K562 (cell line): ENCODE results near the gene CPTP. TPM values are rescaled to one million over a fixed set of nuclear protein-coding genes. Genes with fewer than 3 reads are reported as not detected.

Experiments
- BHLHE40 ChIP-seq: IDR thresholded peaks from 2 replicates; pipeline ENCODE4 v1.6.1; 2011; ENCODE audit warnings: low read length, improper control_type of control experiment
- CEBPB ChIP-seq: fragments of 450-650 bp; IDR thresholded peaks from 2 replicates; pipeline ENCODE4 v1.6.1; 2016; ENCODE audit warnings: missing genetic modification characterization, missing compliant biosample characterization
- EGR1 ChIP-seq: fragments of 450-650 bp; conservative IDR thresholded peaks from 2 replicates; pipeline ENCODE4 v1.6.1; 2017; ENCODE audit warnings: mild to moderate bottlenecking
- ELF4 ChIP-seq: fragments of 450-650 bp; formaldehyde crosslinking; IDR thresholded peaks from 2 replicates; pipeline ENCODE4 v1.4.0; 2022; ENCODE audit warnings: missing genetic modification characterization
- FUS ChIP-seq: fragments of 200-400 bp; formaldehyde crosslinking; optimal IDR thresholded peaks from 2 replicates; pipeline ENCODE3; 2017; ENCODE audit warnings: low read depth, low read length
- HIVEP1 ChIP-seq: fragments of 250-450 bp; sonication (Bioruptor Pico); IDR thresholded peaks from 2 replicates; pipeline ENCODE4 v1.4.0; 2020; ENCODE audit warnings: mild to moderate bottlenecking
- KAT7 ChIP-seq: sonication (generic); formaldehyde crosslinking; IDR thresholded peaks from 2 replicates; pipeline ENCODE4 v1.8.0; 2022; ENCODE audit warnings: missing genetic modification reagents, mild to moderate bottlenecking, borderline replicate concordance
- KDM5B ChIP-seq: fragments of 200-600 bp; sonication (generic); IDR thresholded peaks from 2 replicates; pipeline ENCODE4 v1.6.1; 2012; ENCODE audit warnings: low read depth, mild to moderate bottlenecking, moderate library complexity, low read length, control low read depth, inconsistent platforms; ENCODE audit not compliant: insufficient replicate concordance
- NRF1 ChIP-seq, 2 experiments: fragments of 450-650 bp; IDR thresholded peaks in 1 of 2; conservative IDR thresholded peaks in 1 of 2; 2 replicates each; pipeline ENCODE4 v1.6.1; 2014; ENCODE audit warnings: mild to moderate bottlenecking in 2 of 2
- SAFB ChIP-seq: fragments of 200-400 bp; formaldehyde crosslinking; IDR thresholded peaks from 2 replicates; pipeline ENCODE4 v1.6.1; 2017; ENCODE audit warnings: low read depth, low read length, borderline replicate concordance
- SAP30 ChIP-seq: fragments of 200-600 bp; sonication (generic); IDR thresholded peaks from 2 replicates; pipeline ENCODE4 v1.6.1; 2012; ENCODE audit warnings: borderline replicate concordance, low read depth, mild to moderate bottlenecking, moderate library complexity, low read length, control low read depth, inconsistent platforms; ENCODE audit not compliant: insufficient read depth, poor library complexity, severe bottlenecking
- SIN3A ChIP-seq, 2 experiments: fragments of 150-350 bp in 1 of 2; IDR thresholded peaks; 2 replicates each; pipeline ENCODE4 v1.6.1; 2011 to 2016; ENCODE audit warnings: borderline replicate concordance in 2 of 2, low read depth in 2 of 2, low read length in 2 of 2, mild to moderate bottlenecking in 2 of 2, moderate library complexity in 2 of 2; ENCODE audit not compliant: control insufficient read depth in 1 of 2
- TGIF2 ChIP-seq: sonication (generic); formaldehyde crosslinking; IDR thresholded peaks from 2 replicates; pipeline ENCODE4 v1.8.1; 2022; ENCODE audit warnings: mild to moderate bottlenecking, missing genetic modification reagents, moderate library complexity
- THAP7 ChIP-seq: fragments of 250-450 bp; sonication (Bioruptor Pico); IDR thresholded peaks from 2 replicates; pipeline ENCODE4 v1.5.0; 2021
- ZBTB7A ChIP-seq: IDR thresholded peaks from 2 replicates; pipeline ENCODE4 v1.6.1; 2011; ENCODE audit warnings: low read depth, mild to moderate bottlenecking, low read length, moderate library complexity, borderline replicate concordance; ENCODE audit not compliant: control insufficient read depth
- polyA plus RNA-seq, 8 experiments: library from polyadenylated mRNA; depleted of rRNA in 4 of 8; stranded (reverse) in 5 of 8; unstranded in 3 of 8; fragments of >200 nt; fragmentation: Nextera tagmentation in 2 of 8; fragmentation: Illumina TruSeq in 1 of 8; extraction: Ambion mirVana in 2 of 8; extraction: Trizol in 1 of 8; gene quantifications; 2 replicates each; pipeline versions ENCODE4 v1.2.1 to v1.2.3, GENCODE V29; 2011 to 2014; ENCODE audit warnings: inconsistent platforms in 1 of 8, missing spikeins in 1 of 8
- total RNA-seq, 7 experiments: library from RNA; depleted of rRNA in 6 of 7; stranded (reverse); fragments of >200 nt in 6 of 7; fragmentation: Illumina TruSeq in 2 of 7; extraction: Trizol in 2 of 7; gene quantifications; 2 replicates each; pipeline versions ENCODE4 v1.2.1 to v1.2.3, GENCODE V29; 2011 to 2021; ENCODE audit warnings: low replicate concordance in 1 of 7
- TF ChIP-seq, protein P1 (sequence below), 2 experiments: fragments of 450-650 bp in 1 of 2; sonication (generic) in 1 of 2; formaldehyde crosslinking in 1 of 2; IDR thresholded peaks; 2 replicates each; pipeline versions ENCODE4 v1.7.1 to v1.9.0; 2016 to 2022; ENCODE audit warnings: inconsistent platforms in 1 of 2, mild to moderate bottlenecking in 1 of 2, missing genetic modification reagents in 1 of 2

CPTP gene
- total and polyA plus RNA-seq, 9 of the 15 experiments (the other 6 are each of a cell fraction or from before 2014, with no cell fraction given), result 0.11 to 25.8 (median 3.5) TPM

- TF ChIP-seq EGR1, result peak; percentile 90
- TF ChIP-seq, protein P1, sequence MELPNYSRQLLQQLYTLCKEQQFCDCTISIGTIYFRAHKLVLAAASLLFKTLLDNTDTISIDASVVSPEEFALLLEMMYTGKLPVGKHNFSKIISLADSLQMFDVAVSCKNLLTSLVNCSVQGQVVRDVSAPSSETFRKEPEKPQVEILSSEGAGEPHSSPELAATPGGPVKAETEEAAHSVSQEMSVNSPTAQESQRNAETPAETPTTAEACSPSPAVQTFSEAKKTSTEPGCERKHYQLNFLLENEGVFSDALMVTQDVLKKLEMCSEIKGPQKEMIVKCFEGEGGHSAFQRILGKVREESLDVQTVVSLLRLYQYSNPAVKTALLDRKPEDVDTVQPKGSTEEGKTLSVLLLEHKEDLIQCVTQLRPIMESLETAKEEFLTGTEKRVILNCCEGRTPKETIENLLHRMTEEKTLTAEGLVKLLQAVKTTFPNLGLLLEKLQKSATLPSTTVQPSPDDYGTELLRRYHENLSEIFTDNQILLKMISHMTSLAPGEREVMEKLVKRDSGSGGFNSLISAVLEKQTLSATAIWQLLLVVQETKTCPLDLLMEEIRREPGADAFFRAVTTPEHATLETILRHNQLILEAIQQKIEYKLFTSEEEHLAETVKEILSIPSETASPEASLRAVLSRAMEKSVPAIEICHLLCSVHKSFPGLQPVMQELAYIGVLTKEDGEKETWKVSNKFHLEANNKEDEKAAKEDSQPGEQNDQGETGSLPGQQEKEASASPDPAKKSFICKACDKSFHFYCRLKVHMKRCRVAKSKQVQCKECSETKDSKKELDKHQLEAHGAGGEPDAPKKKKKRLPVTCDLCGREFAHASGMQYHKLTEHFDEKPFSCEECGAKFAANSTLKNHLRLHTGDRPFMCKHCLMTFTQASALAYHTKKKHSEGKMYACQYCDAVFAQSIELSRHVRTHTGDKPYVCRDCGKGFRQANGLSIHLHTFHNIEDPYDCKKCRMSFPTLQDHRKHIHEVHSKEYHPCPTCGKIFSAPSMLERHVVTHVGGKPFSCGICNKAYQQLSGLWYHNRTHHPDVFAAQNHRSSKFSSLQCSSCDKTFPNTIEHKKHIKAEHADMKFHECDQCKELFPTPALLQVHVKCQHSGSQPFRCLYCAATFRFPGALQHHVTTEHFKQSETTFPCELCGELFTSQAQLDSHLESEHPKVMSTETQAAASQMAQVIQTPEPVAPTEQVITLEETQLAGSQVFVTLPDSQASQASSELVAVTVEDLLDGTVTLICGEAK (IDR thresholded peaks at IDR 0.05), result 0 out of 2 replicates have a peak, but pooled peaks have one; percentile 35
- TF ChIP-seq, protein P1 (CRISPR knock-in tag; IDR thresholded peaks at IDR 0.05), result no peak
- TF ChIP-seq ELF4, result no peak
- no peak for TF ChIP-seq HIVEP1 (CRISPR knock-in tag)
- TF ChIP-seq FUS, result peak; percentile 3
- TF ChIP-seq SAFB, result peak; percentile 81
- 0 out of 2 replicates have a peak, but pooled peaks have one; percentile 26 for TF ChIP-seq ZBTB7A
- TF ChIP-seq KDM5B, result peak; percentile 57
- TF ChIP-seq KAT7, result 0 out of 2 replicates have a peak, but pooled peaks have one; percentile 41
- peak; percentile 52 for TF ChIP-seq SAP30
- peak in 1 of 2 experiments; percentile 30; a peak in 2 of 4 replicates for TF ChIP-seq SIN3A (IDR thresholded peaks at IDR 0.05; ENCODE audit: borderline replicate concordance in 2 of 2, control insufficient read depth in 1 of 2, low read depth in 2 of 2, low read length in 2 of 2)
- TF ChIP-seq TGIF2 (CRISPR knock-in tag), result no peak
- TF ChIP-seq NRF1 (conservative IDR thresholded peaks at IDR 0.05 in 1 of 2, IDR thresholded peaks at IDR 0.05 in 1 of 2), result no peak
- TF ChIP-seq CEBPB (tag), result no peak
- 0 out of 2 replicates have a peak, but pooled peaks have one; percentile 16 for TF ChIP-seq THAP7
- no peak for TF ChIP-seq BHLHE40
Observed at GRCh38 chr1:1307261-1307922, 17.2 kb upstream of the CPTP start (continued).
